GM23338 (cell line): Measurements from ENCODE around the gene SMTNL2. TPM values are rescaled to one million over a fixed set of nuclear protein-coding genes. Genes with fewer than 3 reads are reported as not detected.

ENCODE experiments used
- ATAC-seq: fragments of 200-7000 bp; cut with Tn5 transposase; 3 replicates; pipeline ENCODE4 v1.9.1; 2020
- DNase-seq: peaks from one replicate; pipeline ENCODE4 v3.0.0-alpha.2; 2015; ENCODE audit warnings: low spot score
- H2AFZ ChIP-seq: fragments of 200-600 bp; sonication (generic); 2 replicates; pipeline ENCODE4 v1.8.0; 2016; ENCODE audit warnings: antibody characterized with exemption, mild to moderate bottlenecking, moderate library complexity
- H3F3A ChIP-seq: fragments of 200-600 bp; sonication (generic); replicated peaks from 2 replicates; pipeline ENCODE4 v1.8.0; 2017; ENCODE audit warnings: antibody characterized with exemption, mixed run types, low read depth
- H3K27ac ChIP-seq: fragments of 200-600 bp; sonication (generic); 2 replicates; pipeline ENCODE4 v1.6.1; 2016; ENCODE audit warnings: low read depth
- H3K27me3 ChIP-seq: fragments of 200-600 bp; sonication (generic); 2 replicates; pipeline ENCODE4 v1.8.0; 2016; ENCODE audit warnings: mild to moderate bottlenecking, mixed run types, moderate library complexity; ENCODE audit not compliant: insufficient read depth
- H3K36me3 ChIP-seq: fragments of 200-600 bp; sonication (generic); 2 replicates; pipeline ENCODE4 v1.8.0; 2016; ENCODE audit warnings: mild to moderate bottlenecking; ENCODE audit not compliant: insufficient read depth
- H3K4me1 ChIP-seq: fragments of 200-600 bp; sonication (generic); 2 replicates; pipeline ENCODE4 v1.8.0; 2016; ENCODE audit warnings: mild to moderate bottlenecking, moderate library complexity; ENCODE audit not compliant: insufficient read depth
- H3K4me2 ChIP-seq: fragments of 200-600 bp; sonication (generic); 2 replicates; pipeline ENCODE4 v1.7.1; 2017; ENCODE audit warnings: mixed run types
- H3K4me3 ChIP-seq: fragments of 200-600 bp; sonication (generic); 2 replicates; pipeline ENCODE4 v1.6.1; 2016; ENCODE audit warnings: mixed run types
- H3K79me2 ChIP-seq: fragments of 200-600 bp; sonication (generic); replicated peaks from 2 replicates; pipeline ENCODE4 v1.8.0; 2017; ENCODE audit warnings: mild to moderate bottlenecking; ENCODE audit not compliant: insufficient read depth
- H3K9me2 ChIP-seq: fragments of 200-600 bp; sonication (generic); 2 replicates; pipeline ENCODE4 v1.8.0; 2017; ENCODE audit not compliant: insufficient read depth
- H4K20me1 ChIP-seq: fragments of 200-600 bp; sonication (generic); replicated peaks from 2 replicates; pipeline ENCODE4 v1.8.0; 2017; ENCODE audit warnings: mild to moderate bottlenecking; ENCODE audit not compliant: insufficient read depth
- H3K27ac Mint-ChIP-seq: 2 replicates; pipeline ENCODE4 v1.8.0; 2020; ENCODE audit warnings: inconsistent platforms, mild to moderate bottlenecking, moderate library complexity, mixed read lengths
- H3K27me3 Mint-ChIP-seq: 3 replicates; pipeline ENCODE4 v1.8.0; 2022; ENCODE audit warnings: low read depth, mild to moderate bottlenecking, moderate library complexity, mixed read lengths, inconsistent platforms; ENCODE audit not compliant: insufficient read depth, poor library complexity
- H3K36me3 Mint-ChIP-seq: 3 replicates; pipeline ENCODE4 v1.8.0; 2021; ENCODE audit warnings: low read depth, mild to moderate bottlenecking, inconsistent platforms, moderate library complexity, mixed read lengths
- H3K4me1 Mint-ChIP-seq: 3 replicates; pipeline ENCODE4 v1.8.0; 2020; ENCODE audit warnings: mild to moderate bottlenecking, inconsistent platforms, mixed read lengths
- H3K4me3 Mint-ChIP-seq: 3 replicates; pipeline ENCODE4 v1.8.0; 2021; ENCODE audit warnings: moderate library complexity, mild to moderate bottlenecking, inconsistent platforms, mixed read lengths
- H3K9me3 Mint-ChIP-seq: 3 replicates; pipeline ENCODE4 v1.8.0; 2020; ENCODE audit warnings: moderate library complexity, mild to moderate bottlenecking, inconsistent platforms, mixed read lengths
- EZH2phosphoT487 ChIP-seq: fragments of 200-600 bp; sonication (generic); IDR thresholded peaks from one replicate; pipeline ENCODE4 v1.8.1; 2018; ENCODE audit warnings: antibody characterized with exemption; ENCODE audit not compliant: unreplicated experiment
- NANOG ChIP-seq: IDR thresholded peaks from 2 replicates; pipeline ENCODE4 v1.6.1; 2016; ENCODE audit warnings: antibody characterized with exemption, borderline replicate concordance
- POLR2AphosphoS5 ChIP-seq: IDR thresholded peaks from 2 replicates; pipeline ENCODE4 v1.6.1; 2016; ENCODE audit warnings: antibody characterized with exemption, low read depth
- polyA plus RNA-seq: library from polyadenylated mRNA; unstranded; fragments of >200 nt; fragmentation: Nextera tagmentation; extraction: Ambion mirVana; gene quantifications from 2 replicates; pipeline ENCODE4 v1.2.1, GENCODE V29; 2016
- total RNA-seq: library from RNA; depleted of rRNA; stranded (reverse); fragments of >200 nt; shearing (Covaris generic); gene quantifications from 2 replicates; pipeline ENCODE4 v1.2.3, GENCODE V29; 2014
- TF ChIP-seq, protein P1 (sequence below): fragments of 250-450 bp; sonication (Bioruptor Pico); IDR thresholded peaks from 2 replicates; pipeline ENCODE4 v1.5.0; 2020; ENCODE audit warnings: mild to moderate bottlenecking, moderate library complexity
- TF ChIP-seq, protein P2 (sequence below), 2 experiments: fragments of 200-600 bp in 1 of 2; sonication (generic) in 1 of 2; conservative IDR thresholded peaks; 2 replicates each; pipeline versions ENCODE4 v1.5.1 to v1.6.1; 2016 to 2017; ENCODE audit warnings: antibody characterized with exemption in 2 of 2, low read depth in 2 of 2, mild to moderate bottlenecking in 2 of 2, moderate library complexity in 1 of 2

The SMTNL2 gene
- total and polyA plus RNA-seq, 2 experiments from 2014 or later = 1.3 to 4.3 TPM

DNA sequence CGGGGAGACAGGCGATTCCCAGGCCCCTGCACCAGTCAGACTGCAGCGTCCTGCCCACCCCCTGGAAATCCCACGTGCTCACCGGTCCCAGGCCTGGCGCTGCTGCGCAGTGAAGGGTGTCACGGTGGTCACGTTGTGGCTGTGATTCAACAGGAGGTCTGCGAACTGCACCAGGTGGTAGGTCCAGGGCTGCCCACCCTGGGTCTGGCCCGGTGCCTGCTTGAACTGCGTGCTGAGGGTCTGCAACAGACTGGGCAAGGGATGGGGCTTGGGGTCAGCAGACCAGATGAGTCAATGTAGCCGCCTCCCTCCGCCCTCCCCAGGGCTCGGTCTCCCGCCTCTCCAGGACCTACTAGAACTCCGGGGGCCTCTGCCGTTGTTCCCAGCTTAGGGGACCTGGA is 36.3 kb upstream of the SMTNL2 start (continued):
- TF ChIP-seq, protein P1, sequence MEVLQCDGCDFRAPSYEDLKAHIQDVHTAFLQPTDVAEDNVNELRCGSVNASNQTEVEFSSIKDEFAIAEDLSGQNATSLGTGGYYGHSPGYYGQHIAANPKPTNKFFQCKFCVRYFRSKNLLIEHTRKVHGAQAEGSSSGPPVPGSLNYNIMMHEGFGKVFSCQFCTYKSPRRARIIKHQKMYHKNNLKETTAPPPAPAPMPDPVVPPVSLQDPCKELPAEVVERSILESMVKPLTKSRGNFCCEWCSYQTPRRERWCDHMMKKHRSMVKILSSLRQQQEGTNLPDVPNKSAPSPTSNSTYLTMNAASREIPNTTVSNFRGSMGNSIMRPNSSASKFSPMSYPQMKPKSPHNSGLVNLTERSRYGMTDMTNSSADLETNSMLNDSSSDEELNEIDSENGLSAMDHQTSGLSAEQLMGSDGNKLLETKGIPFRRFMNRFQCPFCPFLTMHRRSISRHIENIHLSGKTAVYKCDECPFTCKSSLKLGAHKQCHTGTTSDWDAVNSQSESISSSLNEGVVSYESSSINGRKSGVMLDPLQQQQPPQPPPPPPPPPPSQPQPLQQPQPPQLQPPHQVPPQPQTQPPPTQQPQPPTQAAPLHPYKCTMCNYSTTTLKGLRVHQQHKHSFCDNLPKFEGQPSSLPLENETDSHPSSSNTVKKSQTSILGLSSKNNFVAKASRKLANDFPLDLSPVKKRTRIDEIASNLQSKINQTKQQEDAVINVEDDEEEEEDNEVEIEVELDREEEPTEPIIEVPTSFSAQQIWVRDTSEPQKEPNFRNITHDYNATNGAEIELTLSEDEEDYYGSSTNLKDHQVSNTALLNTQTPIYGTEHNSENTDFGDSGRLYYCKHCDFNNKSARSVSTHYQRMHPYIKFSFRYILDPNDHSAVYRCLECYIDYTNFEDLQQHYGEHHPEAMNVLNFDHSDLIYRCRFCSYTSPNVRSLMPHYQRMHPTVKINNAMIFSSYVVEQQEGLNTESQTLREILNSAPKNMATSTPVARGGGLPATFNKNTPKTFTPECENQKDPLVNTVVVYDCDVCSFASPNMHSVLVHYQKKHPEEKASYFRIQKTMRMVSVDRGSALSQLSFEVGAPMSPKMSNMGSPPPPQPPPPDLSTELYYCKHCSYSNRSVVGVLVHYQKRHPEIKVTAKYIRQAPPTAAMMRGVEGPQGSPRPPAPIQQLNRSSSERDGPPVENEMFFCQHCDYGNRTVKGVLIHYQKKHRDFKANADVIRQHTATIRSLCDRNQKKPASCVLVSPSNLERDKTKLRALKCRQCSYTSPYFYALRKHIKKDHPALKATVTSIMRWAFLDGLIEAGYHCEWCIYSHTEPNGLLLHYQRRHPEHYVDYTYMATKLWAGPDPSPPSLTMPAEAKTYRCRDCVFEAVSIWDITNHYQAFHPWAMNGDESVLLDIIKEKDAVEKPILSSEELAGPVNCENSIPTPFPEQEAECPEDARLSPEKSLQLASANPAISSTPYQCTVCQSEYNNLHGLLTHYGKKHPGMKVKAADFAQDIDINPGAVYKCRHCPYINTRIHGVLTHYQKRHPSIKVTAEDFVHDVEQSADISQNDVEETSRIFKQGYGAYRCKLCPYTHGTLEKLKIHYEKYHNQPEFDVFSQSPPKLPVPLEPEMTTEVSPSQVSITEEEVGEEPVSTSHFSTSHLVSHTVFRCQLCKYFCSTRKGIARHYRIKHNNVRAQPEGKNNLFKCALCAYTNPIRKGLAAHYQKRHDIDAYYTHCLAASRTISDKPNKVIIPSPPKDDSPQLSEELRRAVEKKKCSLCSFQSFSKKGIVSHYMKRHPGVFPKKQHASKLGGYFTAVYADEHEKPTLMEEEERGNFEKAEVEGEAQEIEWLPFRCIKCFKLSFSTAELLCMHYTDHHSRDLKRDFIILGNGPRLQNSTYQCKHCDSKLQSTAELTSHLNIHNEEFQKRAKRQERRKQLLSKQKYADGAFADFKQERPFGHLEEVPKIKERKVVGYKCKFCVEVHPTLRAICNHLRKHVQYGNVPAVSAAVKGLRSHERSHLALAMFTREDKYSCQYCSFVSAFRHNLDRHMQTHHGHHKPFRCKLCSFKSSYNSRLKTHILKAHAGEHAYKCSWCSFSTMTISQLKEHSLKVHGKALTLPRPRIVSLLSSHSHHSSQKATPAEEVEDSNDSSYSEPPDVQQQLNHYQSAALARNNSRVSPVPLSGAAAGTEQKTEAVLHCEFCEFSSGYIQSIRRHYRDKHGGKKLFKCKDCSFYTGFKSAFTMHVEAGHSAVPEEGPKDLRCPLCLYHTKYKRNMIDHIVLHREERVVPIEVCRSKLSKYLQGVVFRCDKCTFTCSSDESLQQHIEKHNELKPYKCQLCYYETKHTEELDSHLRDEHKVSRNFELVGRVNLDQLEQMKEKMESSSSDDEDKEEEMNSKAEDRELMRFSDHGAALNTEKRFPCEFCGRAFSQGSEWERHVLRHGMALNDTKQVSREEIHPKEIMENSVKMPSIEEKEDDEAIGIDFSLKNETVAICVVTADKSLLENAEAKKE (CRISPR knock-in tag) = no peak
- TF ChIP-seq, protein P2, sequence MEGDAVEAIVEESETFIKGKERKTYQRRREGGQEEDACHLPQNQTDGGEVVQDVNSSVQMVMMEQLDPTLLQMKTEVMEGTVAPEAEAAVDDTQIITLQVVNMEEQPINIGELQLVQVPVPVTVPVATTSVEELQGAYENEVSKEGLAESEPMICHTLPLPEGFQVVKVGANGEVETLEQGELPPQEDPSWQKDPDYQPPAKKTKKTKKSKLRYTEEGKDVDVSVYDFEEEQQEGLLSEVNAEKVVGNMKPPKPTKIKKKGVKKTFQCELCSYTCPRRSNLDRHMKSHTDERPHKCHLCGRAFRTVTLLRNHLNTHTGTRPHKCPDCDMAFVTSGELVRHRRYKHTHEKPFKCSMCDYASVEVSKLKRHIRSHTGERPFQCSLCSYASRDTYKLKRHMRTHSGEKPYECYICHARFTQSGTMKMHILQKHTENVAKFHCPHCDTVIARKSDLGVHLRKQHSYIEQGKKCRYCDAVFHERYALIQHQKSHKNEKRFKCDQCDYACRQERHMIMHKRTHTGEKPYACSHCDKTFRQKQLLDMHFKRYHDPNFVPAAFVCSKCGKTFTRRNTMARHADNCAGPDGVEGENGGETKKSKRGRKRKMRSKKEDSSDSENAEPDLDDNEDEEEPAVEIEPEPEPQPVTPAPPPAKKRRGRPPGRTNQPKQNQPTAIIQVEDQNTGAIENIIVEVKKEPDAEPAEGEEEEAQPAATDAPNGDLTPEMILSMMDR (conservative IDR thresholded peaks at IDR 0.05; ENCODE audit: low read depth in 2 of 2) = no peak
- no peak for TF ChIP-seq EZH2phosphoT487

DNA sequence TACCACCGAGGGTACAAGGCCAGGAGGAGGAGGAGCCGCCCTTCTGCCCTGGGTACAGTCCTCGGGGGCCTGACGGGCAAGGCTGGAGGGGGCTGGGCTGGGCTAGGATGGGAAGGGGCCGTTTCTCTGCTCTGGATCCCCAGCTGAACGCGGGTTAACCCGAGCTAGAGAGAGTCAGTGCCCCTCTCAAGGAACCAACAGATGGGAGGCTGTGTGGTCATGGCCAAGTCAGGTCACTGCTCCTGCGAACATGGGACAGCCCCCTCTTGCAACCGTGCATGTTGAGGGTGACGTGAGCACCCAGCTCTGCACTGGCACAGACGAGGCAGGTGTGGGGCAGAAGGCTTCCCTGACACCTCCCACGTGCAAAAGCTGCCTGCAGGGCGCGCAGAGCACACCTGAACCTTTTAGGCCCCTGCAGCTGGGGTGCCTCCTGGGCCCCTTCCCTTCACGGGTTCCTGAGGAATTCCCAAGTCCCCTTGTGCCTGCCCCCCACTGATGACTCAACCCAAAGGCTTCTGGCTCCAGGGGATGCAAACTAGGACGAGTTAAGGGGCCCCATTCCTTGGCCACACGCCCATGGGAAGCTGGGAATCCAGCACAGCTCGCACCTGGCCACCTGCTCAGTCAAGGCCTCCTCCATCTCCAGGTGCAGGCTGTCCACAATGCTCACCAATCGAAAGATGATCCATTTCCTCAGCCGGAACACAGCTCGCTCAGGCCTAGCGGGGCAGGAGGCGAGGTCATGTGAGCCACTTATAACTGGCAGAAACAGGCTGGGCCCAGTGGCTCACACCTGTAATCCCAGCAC is 35.4 kb upstream of the SMTNL2 start:
- no peak overlapping the region for H3K4me3 ChIP-seq
- H3K36me3 ChIP-seq = peaks cover 28% of the 10 kb centered on the region
- no peaks in the 10 kb centered on the region for H3K9me2 ChIP-seq
- no peak overlapping the region; the same call in 2 of the 3 replicates for H3K4me3 Mint-ChIP-seq
- peaks cover 4% of the 10 kb centered on the region; the same call in 1 of the 2 replicates for H3K4me1 ChIP-seq
- peaks cover 8% of the 10 kb centered on the region; the same call in 1 of the 3 replicates for H3K4me1 Mint-ChIP-seq
- H2AFZ ChIP-seq = no peak overlapping the region
- H3K27me3 ChIP-seq = no peaks in the 10 kb centered on the region
- no peak for DNase-seq
- H3K27me3 Mint-ChIP-seq = peaks cover 10% of the 10 kb centered on the region
- peaks cover 27% of the 10 kb centered on the region for H4K20me1 ChIP-seq
- H3K79me2 ChIP-seq = peaks cover 14% of the 10 kb centered on the region
- H3K9me3 Mint-ChIP-seq = no peaks in the 10 kb centered on the region
- H3K36me3 Mint-ChIP-seq = peaks cover 92% of the 10 kb centered on the region
- H3K4me2 ChIP-seq = no peak overlapping the region
- H3K27ac Mint-ChIP-seq = no peak overlapping the region
- H3K27ac ChIP-seq = no peak overlapping the region
- peaks cover 6% of the 10 kb centered on the region; the same call in 1 of the 2 replicates for H3F3A ChIP-seq
- no peak for ATAC-seq
- TF ChIP-seq POLR2AphosphoS5 (no peak), NANOG (no peak)
- TF ChIP-seq, protein P1 (CRISPR knock-in tag) = no peak
